Measurements from ENCODE around the gene SCOC.
A peak's percentile ranks its signal among the peaks of the same experiment; 100 is the strongest.
"Not testable (repeated sequence)": the region's sequence is repeated elsewhere in the genome, so short reads cannot be mapped to it uniquely, and the experiment has no call there.

SCOC gene

GRCh38 chr4:140363051-140363450, 10.4 kb upstream of the SCOC start:
- no peak for DNase-seq

DNA sequence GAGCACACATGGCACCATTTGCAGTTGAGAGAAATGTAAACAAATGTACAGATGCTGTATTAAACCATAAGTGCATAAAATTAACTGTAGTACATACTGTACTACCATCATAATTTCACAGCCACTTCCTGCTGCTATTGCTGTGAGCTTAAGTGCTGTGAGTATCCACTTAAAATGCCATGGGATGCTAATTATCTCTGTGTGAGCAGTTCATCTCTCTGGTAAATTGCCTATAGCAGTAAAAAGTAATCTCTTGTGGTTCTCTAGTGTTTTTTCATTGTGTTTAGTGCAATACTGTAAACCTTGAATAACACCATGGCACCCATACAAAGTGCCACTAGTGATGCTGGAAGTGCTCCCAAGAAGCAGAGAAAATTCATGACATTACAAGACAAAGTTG, 9.9 kb upstream of the SCOC start:
- DNase-seq: no peak

- no peak for DNase-seq
Observed at GRCh38 chr4:140367738-140368137, 5.7 kb upstream of the SCOC start.

DNA sequence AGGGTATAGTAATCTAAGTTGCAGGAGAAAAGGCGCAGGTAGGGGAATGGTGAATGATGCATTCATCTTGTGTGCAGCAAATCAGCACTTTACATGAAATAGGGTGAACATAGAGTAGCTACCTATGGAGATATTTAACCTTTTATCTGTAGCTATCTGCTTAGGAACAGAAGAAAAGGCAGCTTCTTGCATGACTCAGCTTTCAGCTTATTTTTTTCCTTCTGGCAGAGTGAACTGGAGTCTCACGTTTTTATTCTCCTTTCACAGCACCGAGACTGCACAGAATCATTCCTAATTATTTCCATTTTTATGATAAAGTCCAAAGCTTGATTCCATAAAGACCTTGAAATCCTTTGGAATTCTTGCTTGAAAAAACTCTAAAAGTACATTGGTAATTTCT, 4.8 kb upstream of the SCOC start:
- DNase-seq: no peak

DNA sequence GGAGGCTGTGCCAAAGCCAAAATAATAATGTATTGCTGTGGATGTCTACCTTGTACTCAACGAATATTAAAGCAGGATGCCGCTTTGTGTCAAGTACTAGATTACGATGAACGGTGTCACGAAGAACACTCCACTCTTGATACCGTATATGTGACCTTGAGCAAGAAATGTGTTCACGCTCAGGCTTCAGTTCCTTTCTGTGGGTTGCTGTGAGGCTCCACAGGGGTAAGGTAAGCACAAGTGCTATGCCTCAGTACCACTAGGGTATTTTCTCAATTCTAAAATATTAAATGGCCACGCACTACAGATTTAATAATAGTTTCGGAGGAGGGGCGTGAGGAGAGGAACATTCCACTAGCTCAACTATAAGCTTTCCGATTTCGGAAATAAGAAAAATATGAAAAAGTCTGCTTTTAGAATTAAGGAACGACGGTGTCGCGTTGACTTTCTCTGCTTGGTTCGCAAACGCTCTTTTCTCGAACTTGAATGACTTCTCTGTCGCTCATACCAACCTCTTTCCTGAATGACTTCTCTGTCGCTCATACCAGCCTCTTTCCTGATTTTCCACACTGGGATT, 607 bp upstream of the SCOC start:
- DNase-seq: no peak

DNA sequence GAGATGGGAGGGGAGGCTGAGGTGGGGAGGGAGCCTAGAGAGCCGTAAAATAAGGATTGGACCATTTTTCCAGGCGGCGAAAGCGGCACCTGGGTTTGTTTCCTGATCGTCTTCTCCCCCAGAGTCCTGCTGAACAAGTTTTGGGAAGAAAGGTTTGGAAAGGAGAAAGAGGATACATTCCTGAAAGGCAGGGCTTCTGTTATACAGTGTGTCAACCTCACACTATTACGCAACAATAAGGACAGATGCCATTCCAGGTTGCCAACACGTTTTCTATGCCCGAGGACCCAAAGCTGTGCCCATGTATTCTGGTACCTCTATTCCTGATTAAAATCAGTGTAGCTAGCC, 658 bp downstream of the SCOC start:
- no peak for DNase-seq

DNA sequence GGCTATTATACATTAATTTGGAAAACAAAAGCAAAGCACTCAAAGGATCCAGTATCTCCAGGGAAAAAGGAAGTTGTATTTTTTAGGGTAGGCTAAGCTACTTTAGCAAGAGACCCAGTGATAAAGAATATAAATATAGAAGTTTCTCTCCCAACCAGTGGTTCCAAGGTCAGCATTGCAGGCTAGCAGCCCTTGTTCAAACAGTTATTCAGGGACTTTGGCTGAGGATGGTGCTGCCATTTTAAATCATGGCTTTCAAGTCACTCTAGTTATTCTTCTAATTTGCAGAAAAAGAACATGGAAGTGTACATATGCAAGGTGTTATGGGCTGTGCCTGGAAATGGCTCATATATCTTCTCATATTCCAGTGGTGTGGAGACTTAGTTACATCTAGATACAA, 9.3 kb downstream of the SCOC start:
- DNase-seq: no peak

DNA sequence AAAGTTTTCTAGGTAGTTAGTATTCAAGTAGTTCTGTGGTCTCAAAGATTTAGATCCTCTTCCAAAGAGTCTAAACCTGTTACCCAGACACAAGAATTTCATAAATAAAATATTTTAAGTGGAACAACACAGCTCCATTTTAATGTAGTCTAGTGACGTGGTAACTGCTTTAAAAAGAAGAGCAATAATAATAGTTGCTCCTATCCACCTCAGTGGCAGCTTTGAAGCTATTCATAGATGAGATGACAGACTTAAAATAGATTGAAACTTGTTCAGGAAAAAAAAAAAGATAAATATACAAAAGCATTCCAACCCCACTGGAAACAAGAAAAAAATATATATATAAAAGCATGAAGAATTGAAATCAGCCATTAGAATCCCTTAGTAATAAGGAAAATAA, 14.6 kb downstream of the SCOC start:
- no peak for DNase-seq

- DNase-seq: no peak
Observed at GRCh38 chr4:140395668-140396067, 22.2 kb downstream of the SCOC start.

- no peak for DNase-seq
Observed at GRCh38 chr4:140400111-140400510, 26.7 kb downstream of the SCOC start.

DNA sequence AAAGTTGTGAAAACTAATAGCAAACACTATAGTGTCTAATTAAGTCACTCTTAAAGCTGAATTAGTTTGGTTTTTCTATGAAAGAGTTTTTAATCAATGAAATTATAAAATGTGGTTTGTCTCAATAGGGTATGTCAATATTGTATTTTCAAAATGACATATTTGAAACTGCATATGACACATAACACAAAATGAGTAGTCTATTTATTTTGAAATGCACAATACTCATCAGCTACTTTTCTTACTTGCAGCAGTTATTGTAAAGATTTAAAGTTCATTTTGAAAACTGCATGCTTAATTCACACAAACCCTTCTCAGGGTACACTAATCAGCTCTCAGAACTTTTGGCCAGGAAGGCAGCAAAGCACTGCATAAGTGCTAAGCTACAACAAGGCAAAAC, 32.8 kb downstream of the SCOC start:
- no peak for DNase-seq

DNA sequence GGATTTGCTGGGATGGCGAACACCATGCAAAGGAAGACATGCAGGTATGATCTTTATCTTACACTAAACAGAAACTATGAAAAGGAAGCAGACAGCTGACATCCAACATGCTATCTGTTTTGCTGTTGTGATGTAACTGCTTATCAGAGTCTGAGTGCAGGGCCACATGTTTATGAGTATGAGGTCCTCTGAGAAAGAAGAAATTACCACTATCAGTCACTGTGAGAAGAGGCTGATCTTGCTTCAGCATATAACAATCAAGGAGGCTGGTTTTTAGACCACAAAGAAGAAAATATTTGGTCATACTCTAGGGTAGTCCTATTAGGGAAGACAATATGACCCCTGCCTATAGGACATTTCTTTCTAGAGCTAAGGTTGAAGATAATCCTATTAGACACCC, 35.5 kb downstream of the SCOC start:
- DNase-seq: no peak

GRCh38 chr4:140413130-140413969, 39.9 kb downstream of the SCOC start:
- DNase-seq: not testable (repeated sequence)

- no peak for DNase-seq
Observed at GRCh38 chr4:140423106-140423505, 49.7 kb downstream of the SCOC start.

DNA sequence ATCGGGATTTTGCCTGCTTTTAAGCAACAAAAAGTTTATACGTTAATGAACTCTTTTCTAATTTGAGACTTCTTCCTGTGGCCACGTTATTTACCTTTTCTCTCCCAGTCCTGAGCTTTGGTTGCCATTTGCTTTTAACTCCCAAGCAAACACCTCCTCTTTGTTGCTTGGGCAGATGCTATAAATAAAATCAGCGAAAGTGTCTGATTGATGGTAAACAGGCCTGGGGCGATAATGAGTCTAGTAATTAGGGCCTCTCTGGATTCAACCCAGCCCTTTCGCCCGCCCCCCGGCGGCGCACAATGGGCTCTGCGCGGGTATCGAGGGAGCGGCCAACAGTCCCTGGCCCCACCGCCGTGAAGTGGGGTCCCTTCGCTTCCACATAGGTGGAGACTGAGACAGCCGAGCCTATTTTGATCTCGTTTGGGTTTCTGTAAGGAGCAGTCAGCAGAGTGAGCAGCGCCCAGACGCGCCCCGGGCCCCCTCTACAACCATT, 53.2 kb downstream of the SCOC start:
- no peak for DNase-seq

GRCh38 chr4:140427106-140427918, 53.9 kb downstream of the SCOC start, which contains the start of gene CLGN:
CLGN (minus strand) TSS chr4:140427648; CDS start chr4:140413078, 14,570 bp downstream.
- peak; percentile 97 for DNase-seq

DNA sequence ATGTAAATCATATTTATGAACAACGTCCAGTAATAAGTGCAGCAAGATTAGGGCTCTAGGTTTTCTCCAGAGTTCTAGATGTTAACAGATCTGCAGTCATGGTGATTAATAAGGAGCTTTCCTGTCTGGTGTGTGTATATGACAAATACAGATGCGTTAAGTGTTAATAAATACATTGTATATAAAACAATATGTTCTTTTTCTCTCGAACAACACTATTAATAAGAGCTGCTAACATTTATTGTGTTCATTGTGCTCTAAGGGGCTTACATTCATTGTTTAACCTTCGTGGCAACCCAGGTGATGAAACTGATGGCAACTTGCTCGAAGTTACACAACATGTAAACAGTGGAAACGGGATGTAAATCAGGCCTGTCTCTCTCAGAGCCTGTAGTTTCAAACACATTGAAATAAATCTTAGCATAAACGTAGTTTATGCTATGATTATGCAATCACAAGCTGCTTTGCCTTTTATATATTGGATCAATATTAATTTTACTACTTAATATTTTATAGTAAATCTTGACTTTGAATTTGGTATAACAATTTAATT, 54.5 kb downstream of the SCOC start:
- no peak for DNase-seq

Data from retina (tissue), 1 donor.